Body of pancreas (tissue), 4 donors: ENCODE measurements around the gene TBXA2R.

Source experiments
- CTCF ChIP-seq, 7 experiments: fragments of 450-650 bp in 4 of 7; fragments of 200-600 bp in 3 of 7; sonication (generic) in 3 of 7; IDR thresholded peaks; one replicate each; pipeline ENCODE4 v1.5.1; 2016 to 2019; ENCODE audit warnings: antibody characterized with exemption in 7 of 7
- POLR2A ChIP-seq, 3 donors: fragments of 450-650 bp; IDR thresholded peaks; one replicate each; pipeline ENCODE4 v1.6.1; 2016; ENCODE audit warnings: antibody characterized with exemption in 3 of 3, mild to moderate bottlenecking in 2 of 3

GRCh38 chr19:3575260-3575741, 31.4 kb downstream of the TBXA2R start:
- TF ChIP-seq CTCF (IDR thresholded peaks at IDR 0.05): peak in 1 of 7 experiments; percentile 12
- no peak for TF ChIP-seq POLR2A (IDR thresholded peaks at IDR 0.05)
